ENCODE data around the gene FAM83E.

The FAM83E gene

GRCh38 chr19:48575931-48576622 is 38.8 kb downstream of the FAM83E start:
- no peak for DNase-seq (ENCODE audit: low spot score)

- DNase-seq (ENCODE audit: low spot score): peak; percentile 34
These were observed 41.7 kb downstream of the FAM83E start for GRCh38 chr19:48573163-48573505.

- DNase-seq (ENCODE audit: low spot score): no peak
These were observed 43.3 kb downstream of the FAM83E start for GRCh38 chr19:48571378-48572162.

GRCh38 chr19:48569814-48570213 is 45.1 kb downstream of the FAM83E start:
- no peak for DNase-seq (ENCODE audit: low spot score)

- DNase-seq (ENCODE audit: low spot score): peak; percentile 94
These were observed 46.5 kb downstream of the FAM83E start for GRCh38 chr19:48568345-48568886.

GRCh38 chr19:48565090-48565489 is 49.8 kb downstream of the FAM83E start:
- peak; percentile 54 for DNase-seq (ENCODE audit: low spot score)

All from kidney tubule cell (primary cell).